ENCODE results near the gene KAT6B. TPM values are rescaled to one million over a fixed set of nuclear protein-coding genes. Genes with fewer than 3 reads are reported as not detected.
A peak's percentile ranks its signal among the peaks of the same experiment; 100 is the strongest.

Gene KAT6B
- total RNA-seq, 2 donors from 2014 or later = 25.3 to 39.1 TPM

DNA sequence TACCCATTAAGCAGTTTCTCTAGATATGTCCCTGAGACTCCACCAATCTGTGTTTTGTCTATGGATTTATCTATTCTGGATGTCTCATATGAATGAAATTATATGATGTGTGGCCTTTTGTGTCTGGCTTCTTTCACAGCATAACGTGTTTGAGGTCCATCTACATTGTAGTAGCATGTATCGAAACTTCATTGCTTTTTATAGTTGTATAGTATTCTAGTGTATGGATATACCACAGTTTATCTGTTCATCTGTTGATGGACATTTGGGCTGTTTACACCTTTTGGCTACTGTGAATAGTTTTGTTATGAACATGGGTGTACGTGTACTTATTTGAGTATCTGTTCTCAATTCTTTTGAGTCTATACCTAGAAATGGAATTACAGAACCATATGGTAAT lies 9.6 kb downstream of the KAT6B start:
- no peaks in the 10 kb centered on the region for H3K27me3 ChIP-seq (ENCODE audit: control insufficient read depth, insufficient read depth, low read length, poor library complexity, severe bottlenecking)
- H3K27ac ChIP-seq (ENCODE audit: low read depth, low read length) = no peak overlapping the region
- DNase-seq = no peak
- no peak overlapping the region for H3K27ac Mint-ChIP-seq
- H3K9me3 ChIP-seq (ENCODE audit: control insufficient read depth, low read length) = peaks cover 12% of the 10 kb centered on the region
- H3K4me3 ChIP-seq (ENCODE audit: low read length) = no peak overlapping the region
- peaks cover 5% of the 10 kb centered on the region for H3K36me3 ChIP-seq (ENCODE audit: control insufficient read depth, insufficient read depth, low read length)
- 92 to 100% methylated on average over 2 to 3 of the region's 3 CpGs for WGBS, 2 experiments (ENCODE audit: insufficient coverage in 1 of 2, insufficient read length in 1 of 2)
- H3K9me3 Mint-ChIP-seq = peaks cover 2% of the 10 kb centered on the region
- TF ChIP-seq CTCF (conservative IDR thresholded peaks at IDR 0.05) = no peak
- no peak overlapping the region for H3K9ac ChIP-seq (ENCODE audit: extremely low read depth, low read length, poor library complexity, severe bottlenecking)
- H3K4me1 Mint-ChIP-seq = peaks cover 8% of the 10 kb centered on the region
- no peaks in the 10 kb centered on the region for H3K4me1 ChIP-seq (ENCODE audit: control insufficient read depth, insufficient read depth, low read length)
- H3K4me3 Mint-ChIP-seq = no peak overlapping the region
- peaks cover 31% of the 10 kb centered on the region for H3K36me3 Mint-ChIP-seq (ENCODE audit: low read depth)
- no peaks in the 10 kb centered on the region for H3K27me3 Mint-ChIP-seq (ENCODE audit: insufficient read depth)

DNA sequence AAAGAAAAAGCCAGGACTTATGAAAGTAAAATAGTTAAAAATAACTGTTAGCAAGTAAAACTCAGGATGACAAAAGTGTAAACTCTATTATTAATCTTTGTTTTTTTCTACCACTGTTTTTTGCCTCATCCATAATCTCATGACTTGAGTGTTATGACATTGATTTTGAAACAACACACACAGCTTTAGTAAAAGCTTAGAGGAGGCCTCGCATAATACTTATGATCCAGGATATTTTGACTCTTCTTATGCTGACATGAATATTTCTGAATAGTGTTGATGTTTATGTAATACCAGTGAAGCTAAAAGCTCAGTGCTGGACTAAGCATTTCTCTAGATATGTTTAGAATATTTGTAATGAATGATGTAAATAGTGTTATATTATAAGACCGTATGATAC lies 10.5 kb downstream of the KAT6B start:
- H3K4me3 Mint-ChIP-seq = no peak overlapping the region
- DNase-seq = no peak
- no peak overlapping the region for H3K27ac ChIP-seq (ENCODE audit: low read depth, low read length)
- TF ChIP-seq CTCF (conservative IDR thresholded peaks at IDR 0.05) = no peak
- H3K36me3 ChIP-seq (ENCODE audit: control insufficient read depth, insufficient read depth, low read length) = peaks cover 5% of the 10 kb centered on the region
- no peak overlapping the region for H3K27ac Mint-ChIP-seq
- no peak overlapping the region for H3K4me3 ChIP-seq (ENCODE audit: low read length)
- H3K36me3 Mint-ChIP-seq (ENCODE audit: low read depth) = peaks cover 31% of the 10 kb centered on the region
- H3K9me3 ChIP-seq (ENCODE audit: control insufficient read depth, low read length) = peaks cover 12% of the 10 kb centered on the region
- peaks cover 8% of the 10 kb centered on the region for H3K4me1 Mint-ChIP-seq
- H3K4me1 ChIP-seq (ENCODE audit: control insufficient read depth, insufficient read depth, low read length) = no peaks in the 10 kb centered on the region
- H3K27me3 ChIP-seq (ENCODE audit: control insufficient read depth, insufficient read depth, low read length, poor library complexity, severe bottlenecking) = no peaks in the 10 kb centered on the region
- 95% methylated on average over 1 of the region's 2 CpGs; no CpG with 5 or more reads in 1 of the 2 experiments for WGBS, 2 experiments (ENCODE audit: insufficient coverage in 1 of 2, insufficient read length in 1 of 2)
- no peak overlapping the region for H3K9ac ChIP-seq (ENCODE audit: extremely low read depth, low read length, poor library complexity, severe bottlenecking)
- peaks cover 2% of the 10 kb centered on the region for H3K9me3 Mint-ChIP-seq
- H3K27me3 Mint-ChIP-seq (ENCODE audit: insufficient read depth) = no peaks in the 10 kb centered on the region

DNA sequence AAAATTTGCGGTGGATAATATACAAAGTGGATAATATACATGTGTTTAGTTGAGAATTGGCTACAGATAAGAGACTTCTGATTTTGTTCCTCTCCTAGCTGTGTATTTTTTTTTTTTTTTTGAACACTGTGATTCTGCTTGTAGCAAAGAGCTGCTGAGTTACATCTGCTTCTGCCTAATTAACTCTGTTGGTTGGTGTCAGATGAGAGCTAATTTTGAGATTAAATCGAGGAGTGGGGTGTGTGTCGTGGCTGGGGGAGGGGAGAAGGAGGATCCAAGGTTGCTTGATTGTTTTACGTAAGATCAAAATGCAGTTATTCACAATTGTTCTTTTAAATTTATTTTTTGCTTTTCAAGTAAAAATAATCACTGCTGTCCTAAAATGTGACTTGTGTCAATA lies 11.3 kb downstream of the KAT6B start:
- no peak for DNase-seq
- Mint-ChIP-seq H3K36me3 (ENCODE audit: low read depth) (peaks cover 34% of the 10 kb centered on the region), H3K4me1 (peaks cover 8% of the 10 kb centered on the region), H3K27ac (peak overlapping the region; percentile 50), H3K4me3 (no peak overlapping the region), H3K27me3 (ENCODE audit: insufficient read depth) (no peaks in the 10 kb centered on the region), H3K9me3 (peaks cover 2% of the 10 kb centered on the region)
- no peak overlapping the region for H3K9ac ChIP-seq (ENCODE audit: extremely low read depth, low read length, poor library complexity, severe bottlenecking)
- no peak overlapping the region for H3K27ac ChIP-seq (ENCODE audit: low read depth, low read length)
- 89 to 100% methylated on average over 1 to 3 of the region's 4 CpGs for WGBS, 2 experiments (ENCODE audit: insufficient coverage in 1 of 2, insufficient read length in 1 of 2)
- no peak overlapping the region for H3K4me3 ChIP-seq (ENCODE audit: low read length)
- peaks cover 12% of the 10 kb centered on the region for H3K9me3 ChIP-seq (ENCODE audit: control insufficient read depth, low read length)
- no peak for TF ChIP-seq CTCF (conservative IDR thresholded peaks at IDR 0.05)
- H3K27me3 ChIP-seq (ENCODE audit: control insufficient read depth, insufficient read depth, low read length, poor library complexity, severe bottlenecking) = no peaks in the 10 kb centered on the region
- peaks cover 9% of the 10 kb centered on the region for H3K36me3 ChIP-seq (ENCODE audit: control insufficient read depth, insufficient read depth, low read length)
- no peaks in the 10 kb centered on the region for H3K4me1 ChIP-seq (ENCODE audit: control insufficient read depth, insufficient read depth, low read length)

All from endodermal cell (in vitro differentiated cells).